Right renal pelvis (tissue), 4 donors: Measurements from ENCODE around the gene INPP5D. TPM values are rescaled to one million over a fixed set of nuclear protein-coding genes. Genes with fewer than 3 reads are reported as not detected.
A peak's percentile ranks its signal among the peaks of the same experiment; 100 is the strongest.

Experiments used
- DNase-seq, 4 donors: peaks; one replicate each; pipeline ENCODE4 v3.0.0-alpha.2; 2013; ENCODE audit warnings: low read depth in 4 of 4, low spot score in 3 of 4, missing footprints in 1 of 4
- polyA plus RNA-seq, 4 donors: library from polyadenylated mRNA; unstranded; fragments of 120-200 nt; gene quantifications; one replicate each; pipeline ENCODE4 v1.2.1, GENCODE V29; 2013; ENCODE audit not compliant: insufficient read length in 4 of 4

INPP5D gene
- polyA plus RNA-seq, 4 donors: 5.4 to 10.7 (median 6.9) TPM

- no peak for DNase-seq
These were observed 8.7 kb downstream of the INPP5D start for GRCh38 chr2:233068762-233069418.

DNA sequence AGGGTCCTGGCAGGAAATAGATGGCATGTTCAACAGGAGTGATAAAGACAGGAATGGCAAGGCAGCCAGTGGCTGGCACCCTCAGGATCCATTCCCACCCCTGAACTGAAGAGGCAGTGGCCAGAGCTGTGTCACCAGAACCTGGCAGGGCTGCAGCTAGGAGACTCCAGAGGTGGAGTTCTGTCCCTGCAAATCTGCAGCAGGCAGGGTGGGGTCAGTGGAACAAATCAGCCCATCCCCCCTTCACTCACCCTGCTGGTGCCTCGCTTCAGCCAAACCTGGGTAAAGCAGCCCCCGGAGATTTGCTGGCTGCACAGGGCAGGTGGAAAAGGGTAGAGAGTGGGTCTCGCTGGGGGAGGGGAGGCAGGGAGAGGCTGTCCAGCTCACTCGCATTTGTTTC, 12.7 kb downstream of the INPP5D start:
- no peak for DNase-seq

- DNase-seq: no peak
These were observed 14.0 kb downstream of the INPP5D start for GRCh38 chr2:233074106-233074505.

- DNase-seq: no peak
These were observed 15.2 kb downstream of the INPP5D start for GRCh38 chr2:233075141-233075965.

GRCh38 chr2:233075966-233076339, 15.8 kb downstream of the INPP5D start:
- no peak for DNase-seq

DNA sequence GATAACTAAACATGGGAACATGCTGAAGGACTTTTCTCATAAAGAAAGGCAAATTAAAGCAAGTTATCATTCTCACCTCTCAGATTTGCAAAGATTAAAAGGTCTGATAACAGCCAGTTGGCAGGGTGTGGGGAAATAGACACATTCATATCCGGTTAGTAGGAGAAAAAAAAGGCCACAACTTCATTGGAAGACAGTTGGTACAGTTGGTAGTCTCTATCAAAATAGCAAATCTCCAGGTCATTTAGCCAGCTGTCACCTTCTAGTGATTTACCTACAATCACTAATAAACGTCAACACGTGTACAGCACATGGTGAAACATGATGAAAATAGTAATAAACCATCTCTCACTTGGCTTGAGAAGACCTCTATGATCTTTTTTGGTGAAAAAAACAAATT, 16.6 kb downstream of the INPP5D start:
- DNase-seq: no peak

DNA sequence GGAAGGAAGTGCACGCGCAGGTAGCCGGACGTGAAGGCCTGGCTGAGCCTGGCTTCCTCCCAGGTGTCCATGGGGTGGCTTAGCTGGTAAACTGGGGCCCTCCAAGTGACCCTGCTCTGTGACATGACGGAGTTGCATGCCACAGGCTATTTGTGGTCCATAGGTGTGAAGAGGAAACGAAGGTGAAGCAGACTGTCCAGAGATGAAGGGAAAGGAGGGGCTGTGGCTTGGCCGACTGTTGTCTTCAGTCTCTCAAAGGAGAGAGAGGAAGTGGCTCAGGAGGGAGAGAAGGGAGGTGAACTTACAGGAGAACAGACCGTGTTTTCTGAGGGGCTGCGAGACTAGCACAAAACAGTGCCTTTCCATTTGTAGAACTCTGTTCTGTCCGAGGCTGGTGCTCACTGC, 19.3 kb downstream of the INPP5D start:
- no peak for DNase-seq

DNA sequence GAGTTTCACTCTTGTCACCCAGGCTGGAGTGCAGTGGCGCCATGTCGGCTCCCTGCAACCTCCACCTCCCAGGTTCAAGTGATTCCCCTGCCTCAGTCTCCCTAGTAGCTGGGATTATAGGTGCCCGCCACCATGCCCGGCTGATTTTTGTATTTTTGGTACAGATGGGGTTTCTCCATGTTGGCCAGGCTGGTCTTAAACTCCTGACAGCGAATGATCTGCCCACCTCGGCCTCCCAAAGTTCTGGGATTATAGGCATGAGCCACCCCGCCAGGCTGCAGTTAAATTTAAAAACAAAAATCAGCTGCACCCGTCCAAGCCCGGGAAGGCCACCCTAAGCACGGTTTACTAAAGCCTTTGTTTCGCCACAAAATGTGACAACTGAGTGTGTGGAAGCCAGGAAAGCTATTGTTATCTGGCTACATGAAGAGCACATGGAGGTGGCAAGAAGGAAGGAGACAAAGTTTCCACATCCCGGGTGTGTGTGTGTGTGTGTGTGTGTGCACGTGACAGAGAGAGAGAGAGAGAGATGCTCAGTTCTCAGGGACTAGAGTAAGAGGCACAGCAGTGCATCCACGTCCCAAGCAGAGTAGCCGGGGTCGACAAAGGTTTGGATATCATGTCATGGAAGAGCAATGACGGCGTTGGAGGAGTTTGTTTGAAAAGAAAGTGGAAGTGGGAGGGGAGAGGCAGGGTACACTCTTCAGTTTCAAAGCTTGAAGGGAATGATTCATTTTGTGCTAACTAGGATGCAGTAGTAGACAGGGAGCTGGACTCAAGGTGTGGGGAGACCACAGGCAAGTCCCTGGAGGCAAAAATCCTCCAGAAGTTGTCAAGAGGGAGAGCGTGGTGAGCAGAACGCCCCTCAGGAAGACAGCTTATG, 20.1 kb downstream of the INPP5D start:
- DNase-seq: no peak

- DNase-seq: no peak
These were observed 20.7 kb downstream of the INPP5D start for GRCh38 chr2:233080836-233081229.

- no peak for DNase-seq
These were observed 21.1 kb downstream of the INPP5D start for GRCh38 chr2:233081232-233081730.

DNA sequence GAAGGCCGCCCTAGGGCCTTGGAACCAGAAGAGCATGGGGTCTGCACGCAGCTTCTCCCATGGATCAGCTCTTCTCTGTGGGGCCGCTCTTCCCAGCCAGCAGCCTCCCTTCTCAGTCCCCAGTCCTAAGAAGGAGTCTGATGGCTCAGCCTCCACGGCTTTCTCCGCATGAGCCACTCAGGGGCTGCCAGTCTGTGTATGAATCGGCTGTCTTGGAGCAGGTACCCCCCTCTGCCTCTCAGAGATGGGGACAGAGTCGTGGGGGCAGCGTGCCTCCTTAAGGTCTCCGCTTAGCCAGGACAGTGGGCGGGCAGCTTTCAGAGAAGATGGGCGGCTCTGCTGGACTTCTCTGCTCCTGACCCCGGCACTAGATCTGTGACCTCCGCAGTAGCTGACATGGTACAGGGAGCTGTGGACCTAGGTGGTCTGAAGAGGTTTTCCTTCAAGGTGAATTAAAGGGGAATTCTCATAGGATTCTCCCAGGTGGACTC, 21.6 kb downstream of the INPP5D start:
- no peak for DNase-seq

DNA sequence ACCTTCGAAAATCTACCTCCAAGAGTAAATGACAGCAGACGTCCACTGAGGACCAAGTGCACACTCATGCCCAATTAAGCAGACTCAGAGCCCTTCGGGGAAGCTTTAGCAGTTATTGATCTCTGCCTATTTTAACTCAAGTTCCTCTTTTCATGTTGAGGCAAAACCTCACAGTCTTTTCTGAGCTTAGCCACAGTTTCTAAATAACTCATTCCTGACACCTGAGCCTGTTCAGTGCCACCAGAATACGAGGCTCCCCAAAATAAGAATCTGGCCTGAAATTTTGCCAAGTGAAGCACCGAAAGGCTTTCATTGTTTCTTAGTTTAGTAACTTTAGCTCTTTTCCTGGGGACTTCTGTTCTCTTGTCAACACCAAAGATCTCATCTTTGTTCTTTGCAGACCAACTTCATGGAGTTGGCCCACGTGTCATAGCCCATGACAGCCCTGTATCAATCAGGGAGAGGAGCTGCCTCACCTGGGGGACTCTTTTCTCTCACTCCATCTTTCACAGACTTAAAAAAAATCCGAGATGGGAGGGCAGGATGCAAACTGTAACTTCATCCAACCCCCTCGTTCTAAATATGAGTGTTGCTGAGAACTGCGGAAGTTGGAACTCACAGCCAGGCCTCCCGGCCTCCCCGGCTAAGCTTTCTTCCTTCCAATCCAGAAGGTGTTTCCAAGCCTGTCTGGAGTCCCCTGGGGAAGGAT, 22.2 kb downstream of the INPP5D start:
- no peak for DNase-seq

- DNase-seq: no peak
These were observed 23.0 kb downstream of the INPP5D start for GRCh38 chr2:233082931-233083755.

- DNase-seq: no peak
These were observed 23.6 kb downstream of the INPP5D start for GRCh38 chr2:233083782-233084181.

DNA sequence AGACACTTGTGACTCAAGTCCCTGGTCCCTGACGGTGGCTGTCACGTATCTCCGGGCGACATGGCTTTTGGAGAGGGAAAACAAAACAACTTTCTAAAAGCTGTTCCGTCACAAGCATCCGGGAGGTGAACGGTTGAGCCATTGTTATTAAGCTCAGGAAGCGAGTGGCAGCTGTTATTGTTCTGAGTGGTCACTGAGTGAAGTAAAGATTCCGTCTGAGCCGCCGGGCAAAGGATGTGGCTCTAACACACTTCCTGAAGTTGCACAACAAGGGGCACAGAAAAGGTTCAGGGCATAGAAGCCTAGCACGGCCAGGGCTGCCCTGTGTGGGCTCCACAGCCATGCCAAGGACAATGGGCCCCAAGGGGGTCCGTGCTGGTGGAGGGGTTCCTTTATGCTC, 24.3 kb downstream of the INPP5D start:
- peak in 1 of 4 donors; percentile 17 for DNase-seq

DNA sequence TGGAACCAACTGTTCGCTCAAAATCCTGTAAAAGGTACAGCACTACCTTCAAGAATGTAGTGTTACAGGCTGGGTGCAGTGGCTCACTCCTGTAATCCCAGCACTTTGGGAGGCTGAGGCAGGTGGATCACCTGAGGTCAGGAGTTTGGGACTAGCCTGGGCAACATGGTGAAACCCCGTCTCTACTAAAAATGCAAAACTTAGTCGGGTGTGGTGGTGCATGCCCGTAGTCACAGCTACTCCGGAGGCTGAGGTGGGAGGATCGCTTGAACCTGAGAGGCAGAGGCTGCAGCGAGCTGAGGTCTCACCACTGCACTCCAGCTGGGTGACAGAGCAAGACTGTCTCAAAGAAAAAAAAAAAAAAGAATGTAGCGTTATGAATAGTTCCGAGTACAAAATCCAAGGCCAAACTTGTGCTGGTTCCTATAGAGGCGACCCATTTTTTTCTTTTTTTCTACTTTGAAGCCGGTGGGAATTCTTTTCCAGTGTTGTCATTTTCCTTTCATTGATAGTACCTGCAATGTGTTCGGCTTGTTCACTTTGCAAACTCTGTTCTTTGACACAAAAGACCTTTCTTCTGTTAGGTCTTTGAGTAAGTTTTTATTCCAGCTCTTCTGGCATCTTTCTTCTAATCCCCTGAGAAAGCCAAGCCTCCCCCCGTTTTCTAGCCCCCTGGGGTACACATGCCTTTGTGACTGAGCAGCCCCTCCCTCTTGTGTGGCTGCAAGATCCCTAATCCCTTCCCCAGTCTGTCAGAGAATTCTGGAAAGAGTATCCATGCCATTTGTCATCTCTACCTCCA, 25.1 kb downstream of the INPP5D start:
- DNase-seq: no peak

GRCh38 chr2:233085839-233086150, 25.7 kb downstream of the INPP5D start:
- DNase-seq: no peak

DNA sequence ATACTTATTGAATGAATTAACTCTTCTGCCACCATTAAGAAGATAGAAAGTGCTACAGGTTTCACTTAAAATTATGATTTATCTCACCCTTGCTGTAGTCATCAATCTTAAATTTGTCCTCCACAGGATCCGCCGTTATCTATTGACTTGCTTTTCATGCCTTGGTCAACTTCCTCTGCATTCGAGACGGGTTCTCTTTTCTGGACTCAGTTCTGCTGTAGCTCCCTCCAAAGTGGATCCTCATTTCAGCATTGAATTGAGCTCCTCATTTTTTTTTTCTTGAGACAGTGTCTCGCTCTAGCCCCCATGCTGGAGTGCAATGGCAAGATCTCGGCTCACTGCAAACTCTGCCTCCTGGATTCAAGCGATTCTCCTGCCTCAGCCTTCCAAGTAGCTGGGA, 27.6 kb downstream of the INPP5D start:
- no peak for DNase-seq

DNA sequence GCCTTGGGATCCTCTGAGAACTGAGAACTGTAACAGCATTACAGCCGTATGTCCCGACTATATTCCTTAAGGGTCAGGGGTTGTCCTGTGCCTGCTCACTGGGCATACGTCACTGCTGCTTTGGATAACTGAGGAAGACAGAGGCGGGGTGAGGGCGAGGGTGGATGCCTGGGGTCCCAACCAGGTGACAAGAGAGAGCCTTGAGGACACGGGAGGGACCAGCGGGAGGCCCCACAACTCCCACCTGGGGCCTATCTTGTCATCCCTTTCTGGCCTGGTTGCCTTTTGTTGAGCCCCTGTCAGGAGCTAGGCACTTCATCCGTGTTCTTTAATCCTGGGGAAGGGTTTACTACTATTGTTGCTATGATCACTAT, 28.8 kb downstream of the INPP5D start:
- DNase-seq: no peak
